ENCODE results near the gene GJB6.
"Not testable (repeated sequence)": the region's sequence is repeated elsewhere in the genome, so short reads cannot be mapped to it uniquely, and the experiment has no call there.

Gene GJB6

GRCh38 chr13:20231839-20232555 lies at the start of gene GJB6:
GJB6 (minus strand) TSS chr13:20232319; CDS start chr13:20223480, 8,839 bp downstream.
- TF ChIP-seq CTCF (IDR thresholded peaks at IDR 0.05; ENCODE audit: low read depth, low read length, missing control alignments): no peak
- peak within 1 kb of the TSS; percentile 20 for H3K4me3 ChIP-seq (ENCODE audit: low read depth, low read length)
- in situ Hi-C loops (cut with HindIII; ENCODE audit: low sequenced_read_pairs): no loop called here
- no peak for DNase-seq (ENCODE audit: low read depth)

- DNase-seq (ENCODE audit: low read depth); H3K4me3 ChIP-seq (ENCODE audit: low read depth, low read length); in situ Hi-C loops (cut with HindIII; ENCODE audit: low sequenced_read_pairs): not testable (repeated sequence)
Observed at GRCh38 chr13:20276901-20277300, 44.8 kb upstream of the GJB6 start.

GRCh38 chr13:20274466-20274865 lies 42.3 kb upstream of the GJB6 start:
- in situ Hi-C loops (cut with HindIII; ENCODE audit: low sequenced_read_pairs): no loop called here
- no peak for DNase-seq (ENCODE audit: low read depth)
- no peak for TF ChIP-seq CTCF (IDR thresholded peaks at IDR 0.05; ENCODE audit: low read depth, low read length, missing control alignments)
- no peak overlapping the region for H3K4me3 ChIP-seq (ENCODE audit: low read depth, low read length)

GRCh38 chr13:20272588-20273171 lies 40.6 kb upstream of the GJB6 start:
- H3K4me3 ChIP-seq (ENCODE audit: low read depth, low read length): no peak overlapping the region
- in situ Hi-C loops (cut with HindIII; ENCODE audit: low sequenced_read_pairs): no loop called here
- no peak for TF ChIP-seq CTCF (IDR thresholded peaks at IDR 0.05; ENCODE audit: low read depth, low read length, missing control alignments)
- no peak for DNase-seq (ENCODE audit: low read depth)

- no peak overlapping the region for H3K4me3 ChIP-seq (ENCODE audit: low read depth, low read length)
- no peak for TF ChIP-seq CTCF (IDR thresholded peaks at IDR 0.05; ENCODE audit: low read depth, low read length, missing control alignments)
- no peak for DNase-seq (ENCODE audit: low read depth)
- in situ Hi-C loops (cut with HindIII; ENCODE audit: low sequenced_read_pairs): no loop called here
Observed at GRCh38 chr13:20272104-20272503, 40.0 kb upstream of the GJB6 start.

GRCh38 chr13:20271441-20271840 lies 39.3 kb upstream of the GJB6 start:
- in situ Hi-C loops (cut with HindIII; ENCODE audit: low sequenced_read_pairs): no loop called here
- no peak for TF ChIP-seq CTCF (IDR thresholded peaks at IDR 0.05; ENCODE audit: low read depth, low read length, missing control alignments)
- no peak overlapping the region for H3K4me3 ChIP-seq (ENCODE audit: low read depth, low read length)
- no peak for DNase-seq (ENCODE audit: low read depth)

GRCh38 chr13:20270163-20270865 lies 38.2 kb upstream of the GJB6 start:
- DNase-seq (ENCODE audit: low read depth): peak; percentile 11
- no peak for TF ChIP-seq CTCF (IDR thresholded peaks at IDR 0.05; ENCODE audit: low read depth, low read length, missing control alignments)
- in situ Hi-C loops (cut with HindIII; ENCODE audit: low sequenced_read_pairs): no loop called here
- H3K4me3 ChIP-seq (ENCODE audit: low read depth, low read length): no peak overlapping the region

All from astrocyte of the cerebellum (primary cell).